ENCODE data around the gene CCDC91.
A peak's percentile ranks its signal among the peaks of the same experiment; 100 is the strongest.
"Not testable (repeated sequence)": the region's sequence is repeated elsewhere in the genome, so short reads cannot be mapped to it uniquely, and the experiment has no call there.

CCDC91 gene

GRCh38 chr12:28184375-28184774 is 5.9 kb upstream of the CCDC91 start:
- DNase-seq = no peak

GRCh38 chr12:28186500-28186899 is 3.8 kb upstream of the CCDC91 start:
- no peak for DNase-seq

GRCh38 chr12:28189784-28190320 is 404 bp upstream of the CCDC91 start:
- no peak for DNase-seq

- DNase-seq = peak; percentile 17
Measured at GRCh38 chr12:28191051-28192048, 1.1 kb downstream of the CCDC91 start.

- no peak for DNase-seq
Measured at GRCh38 chr12:28192125-28192524, 1.9 kb downstream of the CCDC91 start.

- not testable (repeated sequence) for DNase-seq
Measured at GRCh38 chr12:28194621-28195020, 4.4 kb downstream of the CCDC91 start.

- DNase-seq = not testable (repeated sequence)
Measured at GRCh38 chr12:28201136-28201535, 10.9 kb downstream of the CCDC91 start.

GRCh38 chr12:28202374-28203130 is 12.3 kb downstream of the CCDC91 start:
- DNase-seq = no peak

GRCh38 chr12:28209782-28210181 is 19.5 kb downstream of the CCDC91 start:
- no peak for DNase-seq

- DNase-seq = no peak
Measured at GRCh38 chr12:28212182-28212581, 21.9 kb downstream of the CCDC91 start.

GRCh38 chr12:28215021-28215420 is 24.8 kb downstream of the CCDC91 start:
- no peak for DNase-seq

- DNase-seq = no peak
Measured at GRCh38 chr12:28216016-28216415, 25.8 kb downstream of the CCDC91 start.

GRCh38 chr12:28217805-28218204 is 27.5 kb downstream of the CCDC91 start:
- no peak for DNase-seq

- no peak for DNase-seq
Measured at GRCh38 chr12:28218875-28219274, 28.6 kb downstream of the CCDC91 start.

GRCh38 chr12:28219827-28220226 is 29.6 kb downstream of the CCDC91 start:
- no peak for DNase-seq

- DNase-seq = peak; percentile 21
Measured at GRCh38 chr12:28222081-28222700, 31.9 kb downstream of the CCDC91 start.

GRCh38 chr12:28223025-28223554 is 32.8 kb downstream of the CCDC91 start:
- no peak for DNase-seq

GRCh38 chr12:28223858-28224257 is 33.6 kb downstream of the CCDC91 start:
- no peak for DNase-seq

GRCh38 chr12:28226705-28227104 is 36.4 kb downstream of the CCDC91 start:
- DNase-seq = no peak

- no peak for DNase-seq
Measured at GRCh38 chr12:28227251-28227650, 37.0 kb downstream of the CCDC91 start.

- no peak for DNase-seq
Measured at GRCh38 chr12:28231248-28231647, 41.0 kb downstream of the CCDC91 start.

GRCh38 chr12:28232211-28232928 is 42.1 kb downstream of the CCDC91 start:
- DNase-seq = no peak
